ENCODE measurements around the gene HPRT1.

HPRT1 gene

DNA sequence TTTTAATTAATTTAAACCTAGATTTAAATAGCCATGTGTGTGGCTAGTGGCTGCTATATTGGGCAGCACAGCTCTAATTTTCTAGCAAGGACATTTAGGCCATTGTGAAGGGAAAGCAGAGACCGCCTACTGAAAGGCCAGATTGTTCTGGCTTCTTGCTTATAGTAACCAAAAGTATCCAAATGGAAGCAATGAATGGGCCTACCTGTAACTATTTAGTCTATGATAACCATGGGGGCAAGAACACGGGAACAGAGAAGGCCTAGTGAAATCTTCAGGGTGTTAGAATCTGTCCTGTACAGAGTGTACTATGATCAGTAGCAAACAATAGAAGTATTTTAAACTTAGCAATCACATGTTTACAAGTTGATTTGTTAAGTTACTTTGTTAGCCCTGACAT lies 16.5 kb upstream of the HPRT1 start:
- no peak for DNase-seq (ENCODE audit: low read depth in 1 of 2, low spot score in 1 of 2)
- H3K4me3 ChIP-seq (replicated peaks; ENCODE audit: insufficient read depth, low read length), result no peak overlapping the region
- no peaks in the 10 kb centered on the region for H3K27me3 ChIP-seq (ENCODE audit: insufficient read depth, poor library complexity, severe bottlenecking)
- no peak overlapping the region for H3K27ac ChIP-seq (replicated peaks)
- TF ChIP-seq, protein P1, sequence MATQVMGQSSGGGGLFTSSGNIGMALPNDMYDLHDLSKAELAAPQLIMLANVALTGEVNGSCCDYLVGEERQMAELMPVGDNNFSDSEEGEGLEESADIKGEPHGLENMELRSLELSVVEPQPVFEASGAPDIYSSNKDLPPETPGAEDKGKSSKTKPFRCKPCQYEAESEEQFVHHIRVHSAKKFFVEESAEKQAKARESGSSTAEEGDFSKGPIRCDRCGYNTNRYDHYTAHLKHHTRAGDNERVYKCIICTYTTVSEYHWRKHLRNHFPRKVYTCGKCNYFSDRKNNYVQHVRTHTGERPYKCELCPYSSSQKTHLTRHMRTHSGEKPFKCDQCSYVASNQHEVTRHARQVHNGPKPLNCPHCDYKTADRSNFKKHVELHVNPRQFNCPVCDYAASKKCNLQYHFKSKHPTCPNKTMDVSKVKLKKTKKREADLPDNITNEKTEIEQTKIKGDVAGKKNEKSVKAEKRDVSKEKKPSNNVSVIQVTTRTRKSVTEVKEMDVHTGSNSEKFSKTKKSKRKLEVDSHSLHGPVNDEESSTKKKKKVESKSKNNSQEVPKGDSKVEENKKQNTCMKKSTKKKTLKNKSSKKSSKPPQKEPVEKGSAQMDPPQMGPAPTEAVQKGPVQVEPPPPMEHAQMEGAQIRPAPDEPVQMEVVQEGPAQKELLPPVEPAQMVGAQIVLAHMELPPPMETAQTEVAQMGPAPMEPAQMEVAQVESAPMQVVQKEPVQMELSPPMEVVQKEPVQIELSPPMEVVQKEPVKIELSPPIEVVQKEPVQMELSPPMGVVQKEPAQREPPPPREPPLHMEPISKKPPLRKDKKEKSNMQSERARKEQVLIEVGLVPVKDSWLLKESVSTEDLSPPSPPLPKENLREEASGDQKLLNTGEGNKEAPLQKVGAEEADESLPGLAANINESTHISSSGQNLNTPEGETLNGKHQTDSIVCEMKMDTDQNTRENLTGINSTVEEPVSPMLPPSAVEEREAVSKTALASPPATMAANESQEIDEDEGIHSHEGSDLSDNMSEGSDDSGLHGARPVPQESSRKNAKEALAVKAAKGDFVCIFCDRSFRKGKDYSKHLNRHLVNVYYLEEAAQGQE (IDR thresholded peaks at IDR 0.05; ENCODE audit: insufficient replicate concordance, low read depth), result no peak
- TF ChIP-seq SPI1 (IDR thresholded peaks at IDR 0.05; ENCODE audit: borderline replicate concordance, low read depth) (no peak), POLR2AphosphoS5 (IDR thresholded peaks at IDR 0.05; ENCODE audit: low read depth) (no peak), GABPA (IDR thresholded peaks at IDR 0.05; ENCODE audit: low read depth) (no peak)
- TF ChIP-seq, protein P2, sequence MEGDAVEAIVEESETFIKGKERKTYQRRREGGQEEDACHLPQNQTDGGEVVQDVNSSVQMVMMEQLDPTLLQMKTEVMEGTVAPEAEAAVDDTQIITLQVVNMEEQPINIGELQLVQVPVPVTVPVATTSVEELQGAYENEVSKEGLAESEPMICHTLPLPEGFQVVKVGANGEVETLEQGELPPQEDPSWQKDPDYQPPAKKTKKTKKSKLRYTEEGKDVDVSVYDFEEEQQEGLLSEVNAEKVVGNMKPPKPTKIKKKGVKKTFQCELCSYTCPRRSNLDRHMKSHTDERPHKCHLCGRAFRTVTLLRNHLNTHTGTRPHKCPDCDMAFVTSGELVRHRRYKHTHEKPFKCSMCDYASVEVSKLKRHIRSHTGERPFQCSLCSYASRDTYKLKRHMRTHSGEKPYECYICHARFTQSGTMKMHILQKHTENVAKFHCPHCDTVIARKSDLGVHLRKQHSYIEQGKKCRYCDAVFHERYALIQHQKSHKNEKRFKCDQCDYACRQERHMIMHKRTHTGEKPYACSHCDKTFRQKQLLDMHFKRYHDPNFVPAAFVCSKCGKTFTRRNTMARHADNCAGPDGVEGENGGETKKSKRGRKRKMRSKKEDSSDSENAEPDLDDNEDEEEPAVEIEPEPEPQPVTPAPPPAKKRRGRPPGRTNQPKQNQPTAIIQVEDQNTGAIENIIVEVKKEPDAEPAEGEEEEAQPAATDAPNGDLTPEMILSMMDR (IDR thresholded peaks at IDR 0.05; ENCODE audit: insufficient read depth, low read length), result no peak

DNA sequence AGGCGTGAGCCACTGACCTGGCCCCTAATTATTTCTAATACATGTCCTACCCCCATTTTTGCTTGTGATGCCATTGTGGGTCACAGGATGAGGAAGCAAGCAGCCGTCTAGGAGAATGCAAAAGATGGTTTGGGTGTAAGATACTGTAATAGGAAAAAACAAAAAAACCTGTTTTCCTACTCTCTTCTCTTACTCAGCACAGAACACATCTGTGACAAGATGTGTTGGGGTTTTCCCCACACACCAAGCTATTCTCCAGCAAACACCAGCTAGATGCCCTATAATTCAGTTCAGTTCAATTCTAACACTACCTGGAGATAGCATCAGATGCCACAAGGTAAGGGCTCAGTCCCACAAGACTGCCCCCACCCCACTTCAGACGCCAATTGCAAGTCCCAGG lies 15.3 kb upstream of the HPRT1 start:
- TF ChIP-seq POLR2AphosphoS5 (IDR thresholded peaks at IDR 0.05; ENCODE audit: low read depth) (no peak), GABPA (IDR thresholded peaks at IDR 0.05; ENCODE audit: low read depth) (no peak), SPI1 (IDR thresholded peaks at IDR 0.05; ENCODE audit: borderline replicate concordance, low read depth) (no peak)
- TF ChIP-seq, protein P1 (IDR thresholded peaks at IDR 0.05; ENCODE audit: insufficient replicate concordance, low read depth), result no peak
- TF ChIP-seq, protein P2 (IDR thresholded peaks at IDR 0.05; ENCODE audit: insufficient read depth, low read length), result no peak
- H3K27ac ChIP-seq (replicated peaks), result no peak overlapping the region
- DNase-seq (ENCODE audit: low read depth in 1 of 2, low spot score in 1 of 2), result no peak
- no peak overlapping the region for H3K4me3 ChIP-seq (replicated peaks; ENCODE audit: insufficient read depth, low read length)
- no peaks in the 10 kb centered on the region for H3K27me3 ChIP-seq (ENCODE audit: insufficient read depth, poor library complexity, severe bottlenecking)

DNA sequence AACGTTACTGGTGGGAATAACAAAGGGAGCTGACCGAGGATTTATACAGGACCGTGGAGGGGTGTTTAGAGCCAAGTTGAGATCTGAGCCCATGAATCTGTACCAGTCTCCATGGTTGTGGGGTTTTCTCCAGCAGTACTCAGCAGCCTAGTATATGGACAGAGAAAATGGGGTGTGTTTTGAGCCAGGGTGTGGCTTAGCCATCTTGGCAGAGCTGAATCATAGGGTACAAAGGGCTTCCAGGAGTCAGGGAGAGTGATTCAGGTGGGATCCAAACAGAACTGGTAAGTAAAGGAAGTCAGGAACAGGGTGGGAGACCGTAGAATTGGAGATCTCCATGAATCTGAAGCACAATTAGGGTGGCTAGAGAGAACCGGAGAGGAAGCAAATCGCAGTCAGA lies 7.4 kb upstream of the HPRT1 start:
- TF ChIP-seq, protein P1 (IDR thresholded peaks at IDR 0.05; ENCODE audit: insufficient replicate concordance, low read depth), result no peak
- TF ChIP-seq, protein P2 (IDR thresholded peaks at IDR 0.05; ENCODE audit: insufficient read depth, low read length), result no peak
- no peak for TF ChIP-seq POLR2AphosphoS5 (IDR thresholded peaks at IDR 0.05; ENCODE audit: low read depth)
- no peak for TF ChIP-seq GABPA (IDR thresholded peaks at IDR 0.05; ENCODE audit: low read depth)
- TF ChIP-seq SPI1 (IDR thresholded peaks at IDR 0.05; ENCODE audit: borderline replicate concordance, low read depth), result no peak
- no peak overlapping the region for H3K27ac ChIP-seq (replicated peaks)
- no peaks in the 10 kb centered on the region for H3K27me3 ChIP-seq (ENCODE audit: insufficient read depth, poor library complexity, severe bottlenecking)
- DNase-seq (ENCODE audit: low read depth in 1 of 2, low spot score in 1 of 2), result no peak
- H3K4me3 ChIP-seq (replicated peaks; ENCODE audit: insufficient read depth, low read length), result no peak overlapping the region
